ENCODE data around the gene DCAF8L2.
"Not testable (repeated sequence)": the region's sequence is repeated elsewhere in the genome, so short reads cannot be mapped to it uniquely, and the experiment has no call there.

The DCAF8L2 gene

DNA sequence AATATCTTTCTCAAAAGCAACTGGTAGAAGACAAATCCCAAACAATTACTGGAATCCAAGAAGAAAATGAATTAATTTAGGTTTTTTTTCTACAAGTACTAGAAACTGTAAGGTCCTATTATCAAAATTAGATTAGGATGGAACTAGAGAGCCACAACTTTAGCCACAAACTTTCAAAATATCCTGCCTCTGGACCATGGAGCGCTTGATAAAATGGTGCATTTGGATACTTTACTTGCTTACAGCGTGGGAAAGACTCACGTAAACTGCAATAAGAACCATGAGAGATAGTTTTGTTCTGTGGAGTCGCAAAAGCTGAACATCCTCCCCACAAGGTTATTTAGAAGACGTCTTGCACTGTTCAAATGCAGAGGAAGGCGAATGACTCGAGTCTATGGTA is at the start of gene DCAF8L2:
DCAF8L2 (plus strand) TSS at position 301 of the 400 bp plus-strand sequence. CDS start 156,552 bp downstream, outside the sequence.
- no peak for DNase-seq

DNA sequence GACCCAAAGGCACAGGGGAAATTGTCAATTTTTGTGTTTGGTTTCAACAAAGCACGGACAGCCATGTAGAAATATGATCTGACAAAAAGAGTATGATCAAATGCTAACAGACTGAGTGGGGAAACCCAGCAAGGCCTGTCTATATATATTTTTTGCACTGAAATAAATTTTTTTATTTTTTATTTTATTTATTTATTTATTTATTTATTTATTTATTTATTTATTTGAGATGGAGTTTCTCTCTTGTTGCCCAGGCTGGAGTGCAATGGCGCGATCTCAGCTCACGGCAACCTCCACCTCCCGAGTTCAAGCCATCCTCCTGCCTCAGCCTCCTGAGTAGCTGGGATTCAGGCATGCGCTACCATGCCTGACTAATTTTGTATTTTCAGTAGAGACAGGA is 49.0 kb upstream of the DCAF8L2 start:
- DNase-seq: not testable (repeated sequence)

GRCh38 chrX:27548624-27549023 is 41.5 kb upstream of the DCAF8L2 start:
- DNase-seq: no peak

- DNase-seq: no peak
These were observed 40.5 kb upstream of the DCAF8L2 start for GRCh38 chrX:27549688-27550087.

GRCh38 chrX:27555514-27555913 is 34.6 kb upstream of the DCAF8L2 start:
- peak in 1 of 14 donors; percentile 0 for DNase-seq

DNA sequence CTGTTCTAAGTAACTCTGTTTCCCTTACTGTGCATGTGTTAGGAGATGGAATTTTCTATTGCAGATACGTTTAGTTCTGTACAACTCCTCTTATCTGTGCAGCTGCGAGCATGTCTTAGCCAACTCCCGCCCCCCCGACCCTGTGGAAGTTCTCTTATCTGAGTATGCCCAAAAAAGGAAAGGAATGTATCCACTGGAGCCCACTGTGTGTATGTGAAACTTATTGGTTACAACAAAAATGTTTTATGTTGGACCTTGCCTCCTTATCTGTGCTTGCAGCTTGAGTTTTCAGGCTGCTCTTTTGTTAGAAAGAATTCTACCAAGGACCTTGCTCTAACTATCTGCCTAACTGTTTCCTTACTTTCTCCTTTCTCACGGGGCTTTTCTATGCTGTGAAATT is 24.2 kb upstream of the DCAF8L2 start:
- no peak for DNase-seq

GRCh38 chrX:27571164-27571563 is 19.0 kb upstream of the DCAF8L2 start:
- DNase-seq: no peak

- no peak for DNase-seq
These were observed 14.6 kb upstream of the DCAF8L2 start for GRCh38 chrX:27575565-27575964.

- no peak for DNase-seq
These were observed 6.2 kb upstream of the DCAF8L2 start for GRCh38 chrX:27583976-27584375.

- no peak for DNase-seq
These were observed 1.8 kb downstream of the DCAF8L2 start for GRCh38 chrX:27591938-27592337.

DNA sequence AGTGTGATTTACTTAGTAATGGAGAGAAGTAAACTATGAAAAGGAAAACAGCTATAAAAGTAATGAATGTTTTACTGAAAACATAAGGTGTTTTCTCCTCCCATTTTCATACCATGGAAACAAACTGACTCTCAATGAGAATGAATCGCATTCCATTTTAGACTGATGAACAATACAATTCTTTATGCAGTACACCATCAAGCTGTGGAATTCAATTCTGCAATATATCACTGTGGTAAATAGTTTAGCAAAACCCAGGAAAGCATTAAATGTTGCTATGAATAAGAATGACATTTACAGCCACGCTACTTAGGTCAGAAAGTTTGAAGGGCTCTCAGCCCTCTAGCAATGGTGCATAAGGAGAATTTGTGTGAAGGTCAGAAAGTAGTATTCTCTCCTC is 7.4 kb downstream of the DCAF8L2 start:
- DNase-seq: no peak

- DNase-seq: peak in 1 of 14 donors; percentile 0
These were observed 8.2 kb downstream of the DCAF8L2 start for GRCh38 chrX:27598312-27598711.

- no peak for DNase-seq
These were observed 9.8 kb downstream of the DCAF8L2 start for GRCh38 chrX:27599928-27600327.

DNA sequence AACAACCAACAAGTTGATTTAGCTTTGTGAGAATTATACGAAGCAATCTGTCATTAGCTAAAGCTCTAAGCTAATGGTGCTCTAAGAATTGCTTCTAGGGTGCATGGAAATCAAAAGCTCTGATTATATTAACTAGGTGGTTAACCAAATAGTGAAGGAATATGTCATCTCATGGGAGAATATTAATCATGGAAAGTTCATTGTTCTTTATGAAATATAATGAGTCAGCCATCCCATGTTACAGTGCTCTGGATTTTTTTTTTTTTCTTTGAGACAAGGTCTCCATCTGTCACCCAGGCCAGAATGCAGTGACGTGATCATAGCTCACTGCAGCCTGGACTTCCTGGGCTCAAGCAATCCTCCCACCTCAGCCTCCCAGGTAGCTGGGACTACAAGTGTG is 10.5 kb downstream of the DCAF8L2 start:
- no peak for DNase-seq

- DNase-seq: no peak
These were observed 18.5 kb downstream of the DCAF8L2 start for GRCh38 chrX:27608671-27609070.

DNA sequence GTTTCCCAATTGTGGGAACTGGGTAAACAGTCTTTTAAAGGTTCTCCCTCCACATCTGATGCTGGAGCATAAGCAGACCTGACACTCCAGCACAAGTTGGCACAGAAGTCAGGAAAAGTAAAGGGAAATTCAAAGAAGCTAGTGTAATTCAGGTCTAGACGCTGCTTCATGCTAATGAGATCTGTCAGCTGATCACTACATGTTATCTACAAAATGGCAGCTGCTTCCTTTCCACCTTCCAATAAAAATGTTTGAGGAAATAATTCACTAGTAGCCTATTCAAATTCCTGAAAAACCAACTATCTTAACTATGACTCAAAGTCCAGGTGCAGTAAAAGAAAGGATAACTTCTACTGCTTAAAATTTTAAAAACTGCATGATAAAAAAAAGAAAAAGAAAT is 29.3 kb downstream of the DCAF8L2 start:
- DNase-seq: no peak

GRCh38 chrX:27619975-27620374 is 29.8 kb downstream of the DCAF8L2 start:
- DNase-seq: no peak

DNA sequence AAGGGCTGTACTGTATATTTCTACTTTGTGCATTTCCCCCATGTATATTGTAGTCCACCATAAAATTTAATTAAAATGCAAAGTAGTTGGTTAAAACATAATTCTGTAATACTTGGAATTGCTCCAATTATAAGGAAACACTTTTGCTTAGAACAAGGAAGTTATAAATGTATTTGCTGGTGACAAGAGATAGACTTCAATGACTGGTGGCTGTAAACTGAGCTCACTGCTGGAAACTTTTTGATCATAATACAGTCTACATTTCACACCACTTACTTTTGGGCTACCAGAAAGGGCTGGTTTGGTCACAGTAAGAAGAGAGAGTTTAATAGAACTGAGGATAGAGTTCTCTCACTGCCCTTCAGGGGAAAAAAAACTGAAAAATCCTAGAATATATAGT is 32.7 kb downstream of the DCAF8L2 start:
- no peak for DNase-seq

DNA sequence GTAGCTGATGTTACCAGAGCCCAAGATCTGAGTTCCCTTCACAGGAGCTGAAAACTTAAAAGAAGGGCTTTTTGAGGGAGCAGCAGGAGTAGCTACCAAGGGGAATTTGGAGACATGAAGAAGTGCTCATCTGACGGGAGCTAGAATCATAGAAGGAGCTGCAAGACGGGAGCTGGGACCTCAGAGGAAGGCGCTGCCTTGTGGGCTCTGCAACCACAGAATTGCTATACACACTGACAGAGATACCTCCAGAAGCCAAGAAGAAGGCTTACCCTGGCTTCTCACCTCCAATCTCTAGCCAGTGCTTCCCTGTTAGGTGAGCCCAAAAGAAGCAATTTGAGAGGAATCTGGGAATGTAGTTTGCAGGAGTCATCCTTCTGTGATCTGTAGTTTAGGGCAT is 35.9 kb downstream of the DCAF8L2 start:
- DNase-seq: no peak

- DNase-seq: no peak
These were observed 43.2 kb downstream of the DCAF8L2 start for GRCh38 chrX:27633328-27633727.

DNA sequence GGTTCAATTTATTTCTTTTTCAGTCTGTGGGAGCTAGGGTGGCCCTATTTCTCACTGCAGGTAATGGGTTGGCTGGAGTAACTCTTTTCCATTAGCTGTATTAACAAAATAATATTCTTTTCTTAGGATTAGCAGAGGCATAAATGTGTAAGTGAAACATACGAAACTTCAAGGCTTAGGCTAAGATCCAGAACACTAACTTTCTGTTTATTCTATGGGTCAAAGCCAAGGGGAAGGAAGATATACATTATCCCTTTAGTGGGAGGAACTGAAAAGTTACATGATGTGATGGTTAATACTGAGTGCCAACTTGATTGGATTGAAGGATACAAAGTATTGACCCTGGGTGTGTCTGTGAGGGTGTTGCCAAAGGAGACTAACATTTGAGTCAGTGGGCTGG is 66.4 kb downstream of the DCAF8L2 start:
- no peak for DNase-seq

- no peak for DNase-seq
These were observed 70.7 kb downstream of the DCAF8L2 start for GRCh38 chrX:27660878-27661277.

DNA sequence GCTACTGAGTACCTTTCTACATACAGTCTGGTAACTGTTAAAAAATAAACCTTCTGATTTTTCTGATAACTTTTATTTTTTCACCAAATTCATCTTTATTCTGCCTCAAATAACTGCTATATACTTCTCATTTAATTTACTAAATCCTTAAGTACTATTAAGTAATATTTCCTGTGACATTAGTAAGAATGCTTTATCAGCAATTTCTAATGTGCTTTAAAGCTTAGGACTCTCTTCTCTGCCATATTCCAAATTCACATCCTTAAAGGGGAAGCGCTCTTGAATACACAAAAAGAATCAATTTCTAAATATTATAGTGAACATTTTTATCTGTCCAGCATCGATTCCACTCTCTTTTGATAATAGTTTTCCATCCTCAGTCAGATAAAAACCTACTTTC is 81.1 kb downstream of the DCAF8L2 start:
- DNase-seq: no peak

DNA sequence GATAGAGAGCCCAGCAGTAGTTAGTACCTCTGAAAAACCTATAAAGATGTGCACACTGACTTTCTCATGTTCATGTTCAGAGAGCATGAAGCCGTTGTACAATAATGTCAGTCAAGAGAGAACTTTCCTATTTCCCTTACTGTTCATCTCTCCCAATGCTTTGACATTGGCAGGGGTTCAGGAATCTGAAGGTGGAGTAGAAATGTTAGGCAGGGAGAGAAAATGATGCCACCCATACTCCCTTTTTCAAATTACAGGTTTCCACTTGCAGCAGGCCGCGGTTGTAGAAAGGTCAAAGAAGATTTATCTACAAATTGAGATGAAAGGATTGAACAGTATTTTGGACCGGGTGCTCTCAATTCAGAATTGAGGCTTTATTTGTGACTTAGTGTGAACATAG is 84.3 kb downstream of the DCAF8L2 start:
- DNase-seq: no peak

- no peak for DNase-seq
These were observed 85.3 kb downstream of the DCAF8L2 start for GRCh38 chrX:27675493-27675892.

- no peak for DNase-seq
These were observed 89.1 kb downstream of the DCAF8L2 start for GRCh38 chrX:27679281-27679680.

Measured in C1 segment of cervical spinal cord (tissue), 14 donors.